NCI-H510A treated with DMSO at 0.1 percent for 48 hours (cell line): ENCODE measurements around the gene LRMDA.
"Not testable (repeated sequence)": the region's sequence is repeated elsewhere in the genome, so short reads cannot be mapped to it uniquely, and the experiment has no call there.

Source experiments
- DNase-seq: peaks from one replicate; lab custom pipeline; 2025; lab: John Stamatoyannopoulos, UW

The LRMDA gene

DNA sequence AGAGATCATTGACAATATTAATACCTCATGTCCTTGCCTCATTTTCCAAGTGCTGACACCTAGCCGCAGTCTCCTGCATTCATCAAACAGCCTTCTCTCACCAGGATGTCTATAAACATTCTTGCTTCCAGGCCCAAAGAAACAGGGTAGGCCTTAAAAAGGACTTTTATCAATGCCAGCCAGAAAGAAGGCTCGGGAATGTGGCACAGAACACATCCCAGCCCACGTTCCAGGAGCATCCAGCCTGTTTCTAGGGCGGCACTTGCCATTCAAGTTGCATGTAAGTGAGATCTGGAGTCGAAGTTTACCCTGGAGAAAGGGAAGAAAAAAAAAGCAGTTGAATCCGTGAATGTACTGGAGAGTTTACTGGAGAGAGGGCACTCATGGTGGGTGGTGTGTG is 1123.1 kb downstream of the LRMDA start:
- no peak for DNase-seq

DNA sequence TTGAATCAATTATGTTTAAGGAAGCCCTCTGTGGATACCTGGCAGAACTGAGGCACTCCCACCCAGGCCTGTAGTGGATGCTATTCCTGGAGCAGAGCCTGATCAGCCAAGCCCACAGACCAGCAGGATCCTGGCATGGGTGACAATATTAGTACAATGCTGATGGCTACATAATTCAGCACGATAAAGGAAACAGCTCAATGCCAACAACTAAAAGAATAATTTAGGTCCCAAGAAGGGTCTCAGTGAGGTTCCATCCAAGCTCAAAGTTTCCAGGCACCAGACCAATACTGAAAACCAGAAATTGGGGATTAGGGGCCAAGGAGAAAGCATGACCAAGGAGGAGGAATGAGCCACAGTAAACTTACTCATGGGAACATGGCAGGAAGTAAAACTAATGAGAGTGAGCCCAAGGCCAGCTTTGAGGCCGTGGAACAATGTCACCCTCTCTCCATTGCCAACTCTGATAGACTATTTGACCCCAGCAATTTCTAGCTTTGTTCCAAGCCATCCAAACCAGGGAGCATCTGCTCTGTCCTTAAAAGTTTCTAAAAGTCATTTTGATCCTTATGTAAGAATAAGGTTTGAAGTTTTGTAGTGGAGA is 1123.7 kb downstream of the LRMDA start:
- DNase-seq: no peak

DNA sequence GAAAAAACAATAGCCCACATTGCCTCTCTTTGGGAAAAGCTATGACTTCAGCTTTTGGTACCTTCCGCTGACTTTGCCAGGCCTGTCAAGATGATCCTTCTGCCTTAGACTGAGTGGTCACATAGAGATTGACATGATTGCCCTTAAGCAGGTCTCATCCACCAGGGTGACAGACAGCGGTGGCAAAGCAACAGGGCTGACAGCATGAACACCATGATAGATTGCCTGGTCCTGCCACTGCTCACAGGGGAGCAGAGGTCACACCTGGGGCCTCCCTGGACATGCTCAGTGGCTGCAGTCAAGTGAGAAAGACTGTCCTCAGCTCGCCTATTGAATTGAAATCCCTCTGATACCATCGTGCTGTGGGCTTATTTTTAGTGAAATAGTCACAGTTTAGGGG is 1125.9 kb downstream of the LRMDA start:
- DNase-seq: no peak

DNA sequence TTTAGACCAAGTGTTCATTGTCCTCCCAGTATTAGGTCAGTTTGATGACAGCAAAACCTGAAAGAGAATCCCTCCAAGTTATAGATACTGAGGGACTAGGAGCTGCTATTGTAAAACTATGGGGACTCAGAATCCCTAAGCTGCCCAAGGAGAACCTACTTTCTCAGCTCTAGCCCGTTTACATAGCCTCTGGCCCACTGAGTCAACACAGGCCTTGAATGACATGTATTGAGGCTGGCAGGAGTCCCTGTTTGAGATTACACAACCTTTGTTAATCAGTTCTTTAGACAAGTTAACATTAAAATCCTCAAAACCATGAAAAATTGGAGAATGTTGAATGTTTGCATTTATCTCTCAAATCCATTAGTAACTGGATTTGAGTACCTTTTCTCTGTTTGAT is 1127.2 kb downstream of the LRMDA start:
- DNase-seq: no peak

DNA sequence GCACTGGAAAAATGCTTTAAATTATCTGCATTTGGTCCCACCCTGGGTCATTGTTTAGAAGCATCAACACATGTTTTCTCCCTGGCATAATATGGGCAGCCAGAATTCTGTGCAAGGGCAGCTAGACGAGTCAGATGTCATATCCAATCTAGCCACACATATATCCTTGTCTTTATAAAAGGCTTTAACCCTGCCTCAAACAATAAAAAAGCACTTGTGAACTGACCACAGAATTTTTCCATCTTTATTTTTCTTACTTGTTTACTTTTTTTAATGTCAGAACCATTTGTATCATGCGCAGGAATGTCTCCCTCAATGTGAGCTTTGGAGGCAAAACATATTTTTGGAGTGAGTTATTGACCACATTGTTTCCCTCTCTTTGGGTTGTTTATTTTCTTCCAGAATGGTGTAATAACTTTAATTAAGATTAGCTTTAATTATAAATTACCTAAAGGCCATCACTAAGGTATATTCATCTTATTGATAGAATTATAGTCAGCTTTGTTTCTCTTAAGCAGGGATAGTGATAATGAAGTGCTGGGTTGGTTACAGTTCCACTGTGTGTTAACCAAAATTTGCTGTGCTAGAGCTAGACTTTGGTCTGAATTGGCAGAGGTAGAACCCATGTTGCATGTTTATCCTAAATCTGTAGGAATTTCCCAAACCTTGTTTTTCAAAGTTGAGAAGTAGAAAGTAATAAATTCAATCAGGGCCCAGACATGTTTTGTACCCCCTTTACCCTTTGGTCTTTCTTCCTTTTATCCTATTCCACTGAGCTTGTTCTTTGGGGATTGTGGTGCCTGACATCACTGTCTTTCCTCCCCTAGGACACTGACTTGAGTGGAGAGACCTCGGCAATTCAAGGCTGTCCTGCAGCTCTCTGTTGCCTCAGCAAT is 1127.8 kb downstream of the LRMDA start:
- no peak for DNase-seq

DNA sequence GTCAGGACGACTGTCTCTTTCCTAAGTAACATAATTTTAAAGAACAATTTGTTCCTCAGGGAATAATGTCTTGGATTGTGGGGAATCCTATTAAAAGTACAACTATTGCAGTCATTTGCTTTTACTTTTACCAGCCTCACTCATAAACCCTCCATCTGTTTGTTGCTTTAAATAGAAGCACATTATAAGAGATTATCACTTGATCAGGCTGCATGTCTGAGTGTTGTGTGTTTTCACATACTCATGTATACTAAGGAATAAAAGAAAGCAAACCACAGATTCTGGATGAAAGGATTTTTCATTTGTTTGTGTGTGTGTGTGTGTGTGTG is 1128.4 kb downstream of the LRMDA start:
- DNase-seq: no peak

DNA sequence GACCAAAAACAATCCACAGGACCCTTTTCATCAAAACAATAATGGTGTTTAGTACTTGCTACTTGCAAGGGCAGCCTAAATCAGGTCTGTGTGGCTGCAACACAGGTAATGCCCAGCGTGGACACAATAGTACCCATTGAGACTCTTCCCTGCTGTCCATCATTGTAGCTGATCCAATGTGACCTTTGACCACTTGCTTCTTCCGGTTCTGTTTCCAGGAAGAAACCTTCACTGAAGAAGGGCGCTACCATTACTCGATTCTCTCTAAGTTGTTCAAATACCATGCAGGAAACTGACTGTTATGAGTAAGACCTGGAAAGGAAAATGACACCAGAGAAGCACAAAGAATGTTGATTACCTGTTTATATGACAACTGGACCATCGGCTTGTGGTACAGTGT is 1128.9 kb downstream of the LRMDA start:
- no peak for DNase-seq

DNA sequence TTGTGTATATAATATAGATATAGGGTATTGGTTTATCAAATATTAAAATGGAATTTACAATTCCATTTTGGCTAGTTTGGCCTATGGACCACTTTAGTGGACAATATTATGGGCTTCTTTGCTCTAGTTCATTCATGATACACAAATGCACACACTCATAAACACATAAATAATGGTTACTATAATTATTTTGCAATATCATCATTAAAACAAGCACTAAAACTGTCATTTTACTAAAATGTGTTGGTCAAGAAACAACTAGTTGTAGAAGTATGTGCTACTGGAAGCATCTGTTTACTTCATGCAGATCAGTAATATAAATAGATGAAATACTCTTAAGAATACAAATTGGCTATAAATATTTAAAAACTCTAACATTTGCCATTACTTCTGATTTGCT is 1131.9 kb downstream of the LRMDA start:
- no peak for DNase-seq

DNA sequence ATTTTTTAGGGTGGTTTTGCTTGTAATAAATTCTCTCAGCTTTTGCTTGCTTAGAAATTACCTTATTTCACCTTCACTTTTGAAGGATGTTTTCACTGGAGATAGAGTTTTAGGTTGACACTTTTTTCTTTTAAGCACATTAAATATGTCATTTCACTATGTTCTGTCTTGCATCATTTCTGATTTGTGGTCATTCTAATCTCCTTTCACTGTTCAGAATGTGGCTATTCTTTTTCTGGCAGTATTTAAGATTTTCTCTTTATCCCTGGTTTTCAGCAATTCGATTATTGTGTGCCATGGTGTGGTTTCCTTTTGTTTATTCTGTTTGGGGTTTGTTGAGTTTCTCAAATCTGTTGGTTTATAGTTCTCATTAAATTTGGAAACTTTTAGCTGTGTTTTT is 1140.6 kb downstream of the LRMDA start:
- no peak for DNase-seq

DNA sequence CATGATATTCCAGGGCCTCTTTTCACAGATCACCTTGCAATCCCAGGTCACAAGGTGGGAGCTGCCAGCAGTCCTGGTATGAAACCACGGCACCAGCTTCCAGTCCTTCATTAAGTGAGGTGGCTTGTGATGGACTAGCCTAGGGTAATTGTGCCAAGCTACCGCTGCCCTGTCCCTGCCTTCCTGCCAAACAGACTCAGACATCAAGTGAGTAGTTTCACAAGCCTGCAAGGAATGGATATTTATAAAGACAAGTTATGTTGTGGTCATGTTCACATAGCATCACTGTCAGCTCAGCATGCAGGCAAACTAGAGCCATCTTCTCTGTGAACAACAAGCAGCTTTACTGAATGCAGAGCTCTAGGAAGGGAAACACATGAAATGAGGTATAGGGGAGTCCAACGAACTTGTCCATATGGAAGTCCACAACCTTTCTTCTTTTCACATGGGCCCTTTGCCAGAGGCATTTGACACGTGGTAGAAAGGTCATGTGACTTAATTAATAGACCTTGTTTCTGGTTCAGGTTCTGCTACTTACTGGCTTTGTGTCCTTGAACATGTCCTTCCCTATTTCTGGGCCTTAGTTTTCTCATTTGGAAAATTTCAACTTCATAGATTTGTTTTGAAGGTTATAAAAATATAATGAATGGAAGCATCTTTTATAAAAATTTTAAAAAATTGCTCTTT is 1145.0 kb downstream of the LRMDA start:
- no peak for DNase-seq

DNA sequence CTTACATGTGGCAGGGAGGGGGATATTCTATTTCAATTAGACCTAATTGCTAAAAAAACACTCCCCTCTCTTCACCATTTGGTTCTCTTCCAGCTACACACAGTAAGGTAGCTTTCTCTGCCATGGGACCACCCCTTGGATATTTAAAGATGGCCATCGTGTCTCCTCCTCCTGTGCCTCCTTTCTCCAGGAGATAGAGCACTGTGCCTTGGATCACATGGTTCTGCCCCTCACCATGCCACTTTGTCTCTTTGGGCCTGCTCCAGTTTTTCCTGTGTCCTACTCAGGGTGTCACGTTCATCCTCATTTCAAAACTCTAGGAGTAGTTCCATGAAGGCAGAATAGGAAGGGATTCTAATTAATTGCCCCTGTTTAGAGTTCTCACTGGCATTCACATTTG is 1146.0 kb downstream of the LRMDA start:
- DNase-seq: no peak

DNA sequence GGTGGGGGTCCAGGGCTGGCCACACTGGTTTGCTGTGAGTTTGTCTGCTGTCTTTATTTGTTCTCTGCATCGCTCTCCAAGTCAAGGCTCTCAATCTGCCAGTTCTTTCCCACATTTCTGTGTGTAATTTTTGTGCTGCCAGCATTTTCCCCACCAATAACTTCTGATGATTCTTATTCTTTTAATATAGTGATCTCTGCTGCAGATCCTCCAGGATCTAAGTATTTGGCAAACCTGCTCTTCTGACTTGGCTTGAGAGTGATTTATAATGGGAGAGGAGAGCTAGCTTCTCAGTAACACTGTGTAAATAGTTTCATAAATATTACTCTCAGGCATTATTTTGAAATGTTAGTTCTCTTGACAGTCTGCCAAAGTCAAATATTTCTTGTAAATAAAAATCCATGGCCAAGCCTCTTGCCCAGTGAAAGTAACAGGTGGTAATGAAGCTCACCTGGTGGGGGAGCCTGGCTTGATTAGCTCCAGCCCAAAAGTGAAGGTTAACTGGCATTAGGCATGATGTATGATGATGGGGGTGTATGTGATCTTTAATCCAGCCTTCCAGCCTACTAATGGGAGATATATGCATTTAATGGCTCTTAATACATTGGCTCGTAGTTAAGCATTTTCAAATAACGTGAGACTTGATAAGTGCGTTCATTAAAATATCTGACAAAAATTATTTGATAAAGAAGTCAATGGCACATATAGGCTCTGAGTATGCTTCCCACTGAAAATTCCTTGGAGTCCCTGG is 1150.3 kb downstream of the LRMDA start:
- peak; percentile 65 for DNase-seq

DNA sequence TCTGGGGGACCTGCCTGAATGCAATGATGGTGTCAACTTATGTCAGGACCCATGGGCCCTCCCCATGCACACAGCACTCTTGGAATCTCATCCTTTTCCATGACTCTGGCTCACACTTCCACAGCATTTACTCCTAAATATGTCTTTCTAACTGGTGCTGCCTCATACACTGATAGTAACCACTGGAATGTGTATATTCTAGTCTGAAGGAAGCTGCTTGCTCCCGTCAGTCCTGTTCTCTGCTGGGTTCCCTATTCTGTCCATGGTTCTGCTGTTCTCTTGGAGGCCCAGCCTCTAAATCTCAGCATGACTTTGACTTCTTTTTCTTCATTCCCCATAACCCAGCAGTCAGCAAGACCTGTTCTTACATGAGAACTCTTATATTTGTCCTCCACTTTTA is 1151.1 kb downstream of the LRMDA start:
- DNase-seq: no peak

DNA sequence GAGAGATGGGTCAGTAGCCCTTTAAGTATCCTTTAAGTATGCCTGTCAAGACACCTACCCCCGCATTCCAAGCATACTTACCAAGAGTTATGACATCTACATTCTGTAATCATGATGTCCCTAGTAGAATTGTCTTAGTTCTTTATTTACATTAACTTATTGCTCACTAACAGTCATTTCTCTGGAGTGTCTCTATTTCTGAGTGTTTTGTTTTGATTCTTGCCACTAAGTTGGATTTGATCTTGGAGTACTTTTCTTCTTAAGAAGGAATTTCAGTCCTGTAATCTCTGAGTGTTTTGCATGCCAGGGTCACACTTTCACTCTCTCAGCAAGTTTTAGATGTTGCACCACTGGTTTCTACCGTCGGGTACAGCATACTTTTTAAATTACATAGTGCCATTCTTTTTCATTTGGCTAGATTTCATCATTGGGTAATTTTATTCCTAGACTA is 1152.3 kb downstream of the LRMDA start:
- no peak for DNase-seq

DNA sequence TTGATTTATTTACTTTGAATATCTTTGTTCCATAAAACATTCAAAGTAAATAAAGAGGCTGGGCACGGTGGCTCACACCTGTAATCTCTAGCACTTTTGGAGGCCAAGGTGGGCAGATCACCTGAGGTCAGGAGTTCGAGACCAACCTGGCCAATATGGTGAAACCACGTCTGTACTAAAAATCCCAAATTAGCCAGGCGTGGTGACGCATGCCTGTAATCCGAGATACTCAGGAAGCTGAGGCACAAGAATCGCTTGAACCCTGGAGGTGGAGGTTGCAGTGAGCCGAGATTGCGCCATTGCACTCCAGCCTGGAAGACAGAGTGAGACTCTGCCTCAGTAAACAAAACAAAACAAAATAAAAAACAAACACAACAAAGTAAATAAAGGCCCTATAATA is 1153.0 kb downstream of the LRMDA start:
- DNase-seq: not testable (repeated sequence)
